Measurements from ENCODE around the gene ACTL7B.

DNA sequence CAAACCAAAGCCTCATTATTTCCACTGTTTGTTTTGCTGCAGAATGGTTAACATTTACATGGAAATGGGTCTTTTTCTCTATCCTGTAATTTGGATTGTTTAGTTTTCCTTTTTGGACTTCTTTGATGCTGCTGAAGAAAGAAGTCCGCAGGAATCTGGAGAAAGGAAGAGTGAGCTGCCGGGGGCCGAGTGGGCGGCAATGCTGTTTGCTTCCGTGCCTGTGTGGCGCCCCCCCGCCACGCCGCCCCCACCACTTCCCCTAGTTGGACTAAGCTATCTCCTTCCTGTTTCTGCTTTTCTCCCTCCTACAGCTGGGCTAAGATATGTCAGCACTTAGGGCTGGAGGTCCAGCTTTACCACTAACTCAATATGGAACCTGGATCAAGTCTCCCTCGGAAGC, 39.7 kb downstream of the ACTL7B start:
- TF ChIP-seq YY1 (IDR thresholded peaks at IDR 0.05; ENCODE audit: insufficient read depth, insufficient read length) = no peak
- no peak for TF ChIP-seq SUZ12 (IDR thresholded peaks at IDR 0.05; ENCODE audit: extremely low read depth, insufficient read depth, insufficient read length)
- no peak for TF ChIP-seq ZNF274 (IDR thresholded peaks at IDR 0.05; ENCODE audit: low read depth, low read length)

All from NT2/D1 (cell line).